ENCODE data around the gene GRID2IP.

Gene GRID2IP

GRCh38 chr7:6516387-6516983, 34.8 kb downstream of the GRID2IP start:
- DNase-seq, result peak; percentile 78 to 79

- no peak for DNase-seq
These were observed 37.7 kb downstream of the GRID2IP start for GRCh38 chr7:6513541-6513940.

GRCh38 chr7:6512892-6513291, 38.4 kb downstream of the GRID2IP start:
- DNase-seq, result no peak

- DNase-seq, result no peak
These were observed 40.7 kb downstream of the GRID2IP start for GRCh38 chr7:6510476-6511133.

GRCh38 chr7:6508950-6509349, 42.3 kb downstream of the GRID2IP start:
- DNase-seq, result no peak

GRCh38 chr7:6508539-6508938, 42.7 kb downstream of the GRID2IP start:
- DNase-seq, result no peak

GRCh38 chr7:6507906-6508305, 43.4 kb downstream of the GRID2IP start:
- no peak for DNase-seq

- DNase-seq, result no peak
These were observed 45.3 kb downstream of the GRID2IP start for GRCh38 chr7:6505685-6506559.

- DNase-seq, result no peak
These were observed 46.3 kb downstream of the GRID2IP start for GRCh38 chr7:6504996-6505395.

GRCh38 chr7:6502886-6503285, 48.4 kb downstream of the GRID2IP start:
- DNase-seq, result no peak

GRCh38 chr7:6501586-6502564, 49.4 kb downstream of the GRID2IP start:
- no peak for DNase-seq

- DNase-seq, result no peak
These were observed 50.6 kb downstream of the GRID2IP start for GRCh38 chr7:6500691-6501090.

GRCh38 chr7:6497994-6498393, 53.3 kb downstream of the GRID2IP start:
- DNase-seq, result no peak

GRCh38 chr7:6497637-6497905, 53.7 kb downstream of the GRID2IP start:
- DNase-seq, result no peak

- no peak for DNase-seq
These were observed 54.2 kb downstream of the GRID2IP start for GRCh38 chr7:6496842-6497636.

- DNase-seq, result no peak
These were observed 55.5 kb downstream of the GRID2IP start for GRCh38 chr7:6495597-6496262.

- DNase-seq, result no peak
These were observed 56.9 kb downstream of the GRID2IP start for GRCh38 chr7:6494365-6494764.

GRCh38 chr7:6491194-6491593, 60.1 kb downstream of the GRID2IP start:
- DNase-seq, result no peak

GRCh38 chr7:6489612-6490011, 61.6 kb downstream of the GRID2IP start:
- no peak for DNase-seq

- DNase-seq, result no peak
These were observed 64.1 kb downstream of the GRID2IP start for GRCh38 chr7:6487184-6487545.

- DNase-seq, result no peak
These were observed 64.7 kb downstream of the GRID2IP start for GRCh38 chr7:6486438-6487183.

Data from activated T-cell treated with anti-CD3 and anti-CD28 coated beads, Interleukin-2, amount 50 U/mL, for 48 hours (primary cell).